T47D (cell line): ENCODE measurements around the gene GTPBP1.

Source experiments
- DNase-seq, 2 experiments: peaks; one replicate each; pipeline versions ENCODE4 v3.0.0 to v3.0.0-alpha.2; 2011 to 2012; ENCODE audit warnings: low read depth in 1 of 2, low spot score in 1 of 2
- JUND ChIP-seq: IDR thresholded peaks from 2 replicates; pipeline ENCODE4 v1.6.1; 2012; ENCODE audit warnings: low read depth
- in situ Hi-C: cut with HindIII; loops from 2 replicates; pipeline ENCODE4 v1.10.0; 2016; ENCODE audit warnings: low sequenced_read_pairs, low pct_unique_long_range_greater_than_20kb

GTPBP1 gene

GRCh38 chr22:38709306-38709705, 3.6 kb downstream of the GTPBP1 start:
- no peak for TF ChIP-seq JUND
- DNase-seq = no peak
- in situ Hi-C loops = no loop called here

- no peak for DNase-seq
- TF ChIP-seq JUND = no peak
- in situ Hi-C loops = no loop called here
Measured at GRCh38 chr22:38710351-38710750, 4.6 kb downstream of the GTPBP1 start.

GRCh38 chr22:38710866-38711265, 5.1 kb downstream of the GTPBP1 start:
- in situ Hi-C loops = no loop called here
- DNase-seq = no peak
- no peak for TF ChIP-seq JUND

- TF ChIP-seq JUND = no peak
- in situ Hi-C loops = no loop called here
- DNase-seq = no peak
Measured at GRCh38 chr22:38712486-38713207, 6.9 kb downstream of the GTPBP1 start.

- in situ Hi-C loops = no loop called here
- no peak for DNase-seq
- no peak for TF ChIP-seq JUND
Measured at GRCh38 chr22:38713921-38714320, 8.2 kb downstream of the GTPBP1 start.

GRCh38 chr22:38715176-38715764, 9.5 kb downstream of the GTPBP1 start:
- in situ Hi-C loops = no loop called here
- DNase-seq = no peak
- TF ChIP-seq JUND = no peak

- TF ChIP-seq JUND = no peak
- no peak for DNase-seq
- in situ Hi-C loops = no loop called here
Measured at GRCh38 chr22:38715852-38716251, 10.1 kb downstream of the GTPBP1 start.

- DNase-seq = no peak
- TF ChIP-seq JUND = no peak
Measured at GRCh38 chr22:38716271-38716670, 10.5 kb downstream of the GTPBP1 start.

GRCh38 chr22:38716826-38717225, 11.1 kb downstream of the GTPBP1 start:
- in situ Hi-C loops = no loop called here
- no peak for DNase-seq
- no peak for TF ChIP-seq JUND

More at GRCh38 chr22:38716271-38716670, 10.5 kb downstream of the GTPBP1 start:
- in situ Hi-C loops = no loop called here

GRCh38 chr22:38717244-38717643, 11.5 kb downstream of the GTPBP1 start:
- no peak for TF ChIP-seq JUND
- in situ Hi-C loops = no loop called here
- no peak for DNase-seq

GRCh38 chr22:38718414-38718813, 12.7 kb downstream of the GTPBP1 start:
- no peak for TF ChIP-seq JUND
- DNase-seq = peak in 1 of 2 experiments; percentile 68
- in situ Hi-C loops = no loop called here

- DNase-seq = no peak
- TF ChIP-seq JUND = no peak
- in situ Hi-C loops = no loop called here
Measured at GRCh38 chr22:38719196-38719595, 13.5 kb downstream of the GTPBP1 start.

GRCh38 chr22:38720350-38720749, 14.6 kb downstream of the GTPBP1 start:
- DNase-seq = no peak
- TF ChIP-seq JUND = no peak
- in situ Hi-C loops = no loop called here

- no peak for TF ChIP-seq JUND
- DNase-seq = no peak
- in situ Hi-C loops = no loop called here
Measured at GRCh38 chr22:38721551-38721950, 15.8 kb downstream of the GTPBP1 start.
